Measurements from ENCODE around the gene C5orf47. TPM values are rescaled to one million over a fixed set of nuclear protein-coding genes. Genes with fewer than 3 reads are reported as not detected.
A peak's percentile ranks its signal among the peaks of the same experiment; 100 is the strongest.

Gene C5orf47
- total and polyA plus RNA-seq, 5 donors from 2014 or later: not detected

GRCh38 chr5:173963867-173964441 is 25.0 kb upstream of the C5orf47 start:
- DNase-seq (no peak), ATAC-seq (ENCODE audit: low read depth in 2 of 2) (no peak)
- H3K36me3 ChIP-seq (ENCODE audit: control insufficient read depth, insufficient read depth, low read length): no peaks in the 10 kb centered on the region
- no peaks in the 10 kb centered on the region for H3K36me3 Mint-ChIP-seq
- H3K9me3 ChIP-seq (ENCODE audit: control insufficient read depth in 2 of 2, low read length in 2 of 2): no peaks in the 10 kb centered on the region
- H3K27ac Mint-ChIP-seq: peak overlapping the region in 1 of 3 donors; percentile 52
- H3K4me3 ChIP-seq (ENCODE audit: low read depth, low read length): no peak overlapping the region
- no peak overlapping the region for H3K4me3 Mint-ChIP-seq
- H3K27me3 ChIP-seq (ENCODE audit: control insufficient read depth, insufficient read depth, low read length): no peaks in the 10 kb centered on the region
- peaks cover 0 to 9% (median 2%) of the 10 kb centered on the region in 4 donors for H3K4me1 Mint-ChIP-seq
- H3K27me3 Mint-ChIP-seq: no peaks in the 10 kb centered on the region
- H3K4me1 ChIP-seq (ENCODE audit: control insufficient read depth, insufficient read depth, low read length, poor library complexity, severe bottlenecking): no peaks in the 10 kb centered on the region
- H3K27ac ChIP-seq (ENCODE audit: insufficient read depth, low read length, poor library complexity, severe bottlenecking): no peak overlapping the region
- no peaks in the 10 kb centered on the region for H3K9me3 Mint-ChIP-seq

- no peaks in the 10 kb centered on the region for H3K27me3 Mint-ChIP-seq
- Histone ChIP-seq H3K4me1 (ENCODE audit: control insufficient read depth, insufficient read depth, low read length, poor library complexity, severe bottlenecking) (no peaks in the 10 kb centered on the region), H3K27me3 (ENCODE audit: control insufficient read depth, insufficient read depth, low read length) (no peaks in the 10 kb centered on the region), H3K4me3 (ENCODE audit: low read depth, low read length) (no peak overlapping the region), H3K36me3 (ENCODE audit: control insufficient read depth, insufficient read depth, low read length) (no peaks in the 10 kb centered on the region), H3K27ac (ENCODE audit: insufficient read depth, low read length, poor library complexity, severe bottlenecking) (no peak overlapping the region), H3K9me3 (ENCODE audit: control insufficient read depth in 2 of 2, low read length in 2 of 2) (no peaks in the 10 kb centered on the region)
- DNase-seq (no peak), ATAC-seq (ENCODE audit: low read depth in 2 of 2) (no peak)
- H3K9me3 Mint-ChIP-seq: no peaks in the 10 kb centered on the region
- no peak overlapping the region for H3K27ac Mint-ChIP-seq
- peaks cover 0 to 9% (median 2%) of the 10 kb centered on the region in 4 donors for H3K4me1 Mint-ChIP-seq
- no peak overlapping the region for H3K4me3 Mint-ChIP-seq
- H3K36me3 Mint-ChIP-seq: no peaks in the 10 kb centered on the region
Observed at GRCh38 chr5:173964506-173964905, 24.5 kb upstream of the C5orf47 start.

GRCh38 chr5:173967241-173967640 is 21.7 kb upstream of the C5orf47 start:
- Histone ChIP-seq H3K27ac (ENCODE audit: insufficient read depth, low read length, poor library complexity, severe bottlenecking) (no peak overlapping the region), H3K4me3 (ENCODE audit: low read depth, low read length) (no peak overlapping the region), H3K36me3 (ENCODE audit: control insufficient read depth, insufficient read depth, low read length) (no peaks in the 10 kb centered on the region), H3K9me3 (ENCODE audit: control insufficient read depth in 2 of 2, low read length in 2 of 2) (no peaks in the 10 kb centered on the region), H3K4me1 (ENCODE audit: control insufficient read depth, insufficient read depth, low read length, poor library complexity, severe bottlenecking) (no peaks in the 10 kb centered on the region), H3K27me3 (ENCODE audit: control insufficient read depth, insufficient read depth, low read length) (no peaks in the 10 kb centered on the region)
- no peak for DNase-seq
- no peak for ATAC-seq (ENCODE audit: low read depth in 2 of 2)
- peaks cover 0 to 9% (median 2%) of the 10 kb centered on the region in 4 donors for H3K4me1 Mint-ChIP-seq
- no peak overlapping the region for H3K27ac Mint-ChIP-seq
- no peaks in the 10 kb centered on the region for H3K36me3 Mint-ChIP-seq
- no peak overlapping the region for H3K4me3 Mint-ChIP-seq
- peaks cover 0 to 1% (median 0%) of the 10 kb centered on the region in 7 donors for H3K9me3 Mint-ChIP-seq
- no peaks in the 10 kb centered on the region for H3K27me3 Mint-ChIP-seq

- Histone ChIP-seq H3K27ac (ENCODE audit: insufficient read depth, low read length, poor library complexity, severe bottlenecking) (no peak overlapping the region), H3K4me3 (ENCODE audit: low read depth, low read length) (no peak overlapping the region), H3K27me3 (ENCODE audit: control insufficient read depth, insufficient read depth, low read length) (no peaks in the 10 kb centered on the region), H3K36me3 (ENCODE audit: control insufficient read depth, insufficient read depth, low read length) (no peaks in the 10 kb centered on the region), H3K4me1 (ENCODE audit: control insufficient read depth, insufficient read depth, low read length, poor library complexity, severe bottlenecking) (peaks cover 8% of the 10 kb centered on the region), H3K9me3 (ENCODE audit: control insufficient read depth in 2 of 2, low read length in 2 of 2) (no peaks in the 10 kb centered on the region)
- peaks cover 4% of the 10 kb centered on the region for H3K27me3 Mint-ChIP-seq
- DNase-seq (no peak), ATAC-seq (ENCODE audit: low read depth in 2 of 2) (no peak)
- no peaks in the 10 kb centered on the region for H3K36me3 Mint-ChIP-seq
- H3K4me1 Mint-ChIP-seq: peaks cover 0 to 14% (median 2%) of the 10 kb centered on the region in 4 donors
- H3K4me3 Mint-ChIP-seq: no peak overlapping the region
- H3K27ac Mint-ChIP-seq: no peak overlapping the region
- H3K9me3 Mint-ChIP-seq: peaks cover 0 to 1% (median 0%) of the 10 kb centered on the region in 7 donors
Observed at GRCh38 chr5:173968154-173968797, 20.7 kb upstream of the C5orf47 start.

- Mint-ChIP-seq H3K27me3 (peaks cover 4% of the 10 kb centered on the region), H3K4me1 (peaks cover 0 to 14% (median 4%) of the 10 kb centered on the region in 4 donors), H3K36me3 (no peaks in the 10 kb centered on the region), H3K27ac (peak overlapping the region in 1 of 3 donors; percentile 9), H3K9me3 (peaks cover 0 to 1% (median 0%) of the 10 kb centered on the region in 7 donors), H3K4me3 (no peak overlapping the region)
- DNase-seq (no peak), ATAC-seq (ENCODE audit: low read depth in 2 of 2) (no peak)
- Histone ChIP-seq H3K4me3 (ENCODE audit: low read depth, low read length) (no peak overlapping the region), H3K9me3 (ENCODE audit: control insufficient read depth in 2 of 2, low read length in 2 of 2) (no peaks in the 10 kb centered on the region), H3K4me1 (ENCODE audit: control insufficient read depth, insufficient read depth, low read length, poor library complexity, severe bottlenecking) (peaks cover 13% of the 10 kb centered on the region), H3K27me3 (ENCODE audit: control insufficient read depth, insufficient read depth, low read length) (no peaks in the 10 kb centered on the region), H3K36me3 (ENCODE audit: control insufficient read depth, insufficient read depth, low read length) (no peaks in the 10 kb centered on the region), H3K27ac (ENCODE audit: insufficient read depth, low read length, poor library complexity, severe bottlenecking) (no peak overlapping the region)
Observed at GRCh38 chr5:173969167-173970049, 19.6 kb upstream of the C5orf47 start.

- no peaks in the 10 kb centered on the region for H3K36me3 Mint-ChIP-seq
- no peak overlapping the region for H3K27ac ChIP-seq (ENCODE audit: insufficient read depth, low read length, poor library complexity, severe bottlenecking)
- H3K4me1 ChIP-seq (ENCODE audit: control insufficient read depth, insufficient read depth, low read length, poor library complexity, severe bottlenecking): peaks cover 13% of the 10 kb centered on the region
- no peaks in the 10 kb centered on the region for H3K27me3 ChIP-seq (ENCODE audit: control insufficient read depth, insufficient read depth, low read length)
- H3K36me3 ChIP-seq (ENCODE audit: control insufficient read depth, insufficient read depth, low read length): no peaks in the 10 kb centered on the region
- peaks cover 0 to 1% (median 0%) of the 10 kb centered on the region in 7 donors for H3K9me3 Mint-ChIP-seq
- ATAC-seq (ENCODE audit: low read depth in 2 of 2) (no peak), DNase-seq (no peak)
- no peaks in the 10 kb centered on the region for H3K9me3 ChIP-seq (ENCODE audit: control insufficient read depth in 2 of 2, low read length in 2 of 2)
- H3K27ac Mint-ChIP-seq: no peak overlapping the region
- peaks cover 4% of the 10 kb centered on the region for H3K27me3 Mint-ChIP-seq
- peaks cover 0 to 10% (median 4%) of the 10 kb centered on the region in 4 donors for H3K4me1 Mint-ChIP-seq
- H3K4me3 Mint-ChIP-seq: peak overlapping the region in 1 of 4 donors; percentile 78
- no peak overlapping the region for H3K4me3 ChIP-seq (ENCODE audit: low read depth, low read length)
Observed at GRCh38 chr5:173970878-173971650, 17.9 kb upstream of the C5orf47 start.

GRCh38 chr5:173971681-173972345 is 17.2 kb upstream of the C5orf47 start:
- Histone ChIP-seq H3K27me3 (ENCODE audit: control insufficient read depth, insufficient read depth, low read length) (no peaks in the 10 kb centered on the region), H3K9me3 (ENCODE audit: control insufficient read depth in 2 of 2, low read length in 2 of 2) (no peaks in the 10 kb centered on the region), H3K36me3 (ENCODE audit: control insufficient read depth, insufficient read depth, low read length) (no peaks in the 10 kb centered on the region), H3K4me3 (ENCODE audit: low read depth, low read length) (no peak overlapping the region), H3K4me1 (ENCODE audit: control insufficient read depth, insufficient read depth, low read length, poor library complexity, severe bottlenecking) (peaks cover 13% of the 10 kb centered on the region), H3K27ac (ENCODE audit: insufficient read depth, low read length, poor library complexity, severe bottlenecking) (no peak overlapping the region)
- ATAC-seq (ENCODE audit: low read depth in 2 of 2): no peak
- H3K9me3 Mint-ChIP-seq: peaks cover 0 to 1% (median 0%) of the 10 kb centered on the region in 7 donors
- no peak overlapping the region for H3K27ac Mint-ChIP-seq
- peaks cover 4% of the 10 kb centered on the region for H3K27me3 Mint-ChIP-seq
- no peak overlapping the region for H3K4me3 Mint-ChIP-seq
- H3K4me1 Mint-ChIP-seq: peaks cover 0 to 10% (median 4%) of the 10 kb centered on the region in 4 donors
- no peak for DNase-seq
- no peaks in the 10 kb centered on the region for H3K36me3 Mint-ChIP-seq

Data from CD4-positive, CD25-positive, alpha-beta regulatory T cell (primary cell).